C4-2B (cell line): ENCODE data around the gene PSMD3.

Experiments used
- H3K27ac ChIP-seq: fragments of 450-650 bp; 2 replicates; pipeline ENCODE4 v1.5.1; 2017
- ZFX ChIP-seq: fragments of 450-650 bp; IDR thresholded peaks from 2 replicates; pipeline ENCODE4 v1.6.1; 2017
- TF ChIP-seq, protein P1 (sequence below): fragments of 450-650 bp; conservative IDR thresholded peaks from 2 replicates; pipeline ENCODE4 v1.5.1; 2017; ENCODE audit warnings: mild to moderate bottlenecking

The PSMD3 gene

GRCh38 chr17:40019140-40019991, 38.8 kb downstream of the PSMD3 start:
- TF ChIP-seq, protein P1, sequence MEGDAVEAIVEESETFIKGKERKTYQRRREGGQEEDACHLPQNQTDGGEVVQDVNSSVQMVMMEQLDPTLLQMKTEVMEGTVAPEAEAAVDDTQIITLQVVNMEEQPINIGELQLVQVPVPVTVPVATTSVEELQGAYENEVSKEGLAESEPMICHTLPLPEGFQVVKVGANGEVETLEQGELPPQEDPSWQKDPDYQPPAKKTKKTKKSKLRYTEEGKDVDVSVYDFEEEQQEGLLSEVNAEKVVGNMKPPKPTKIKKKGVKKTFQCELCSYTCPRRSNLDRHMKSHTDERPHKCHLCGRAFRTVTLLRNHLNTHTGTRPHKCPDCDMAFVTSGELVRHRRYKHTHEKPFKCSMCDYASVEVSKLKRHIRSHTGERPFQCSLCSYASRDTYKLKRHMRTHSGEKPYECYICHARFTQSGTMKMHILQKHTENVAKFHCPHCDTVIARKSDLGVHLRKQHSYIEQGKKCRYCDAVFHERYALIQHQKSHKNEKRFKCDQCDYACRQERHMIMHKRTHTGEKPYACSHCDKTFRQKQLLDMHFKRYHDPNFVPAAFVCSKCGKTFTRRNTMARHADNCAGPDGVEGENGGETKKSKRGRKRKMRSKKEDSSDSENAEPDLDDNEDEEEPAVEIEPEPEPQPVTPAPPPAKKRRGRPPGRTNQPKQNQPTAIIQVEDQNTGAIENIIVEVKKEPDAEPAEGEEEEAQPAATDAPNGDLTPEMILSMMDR = no peak
- TF ChIP-seq ZFX = no peak
- H3K27ac ChIP-seq = no peak overlapping the region

DNA sequence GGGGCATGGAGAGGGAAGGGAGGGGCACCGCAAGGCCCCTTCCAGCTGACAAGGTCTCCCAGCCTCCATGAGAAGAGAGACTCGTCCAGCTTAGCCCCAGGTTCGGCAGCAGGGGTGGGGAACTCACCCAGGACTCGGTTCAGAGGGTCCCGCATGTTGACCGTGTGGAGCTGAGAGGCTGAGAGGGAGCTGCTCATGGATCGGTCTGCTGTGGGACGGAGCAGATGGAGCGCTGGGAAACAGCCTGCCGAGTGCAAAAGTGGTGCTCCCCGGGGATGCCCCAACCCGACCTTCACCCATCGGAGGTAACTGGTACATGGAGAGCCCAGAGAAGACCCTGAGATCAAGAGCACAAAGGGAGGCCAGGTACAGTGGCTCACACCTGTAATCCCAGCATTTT, 39.5 kb downstream of the PSMD3 start:
- H3K27ac ChIP-seq = no peak overlapping the region
- TF ChIP-seq, protein P1 = no peak
- TF ChIP-seq ZFX = no peak

DNA sequence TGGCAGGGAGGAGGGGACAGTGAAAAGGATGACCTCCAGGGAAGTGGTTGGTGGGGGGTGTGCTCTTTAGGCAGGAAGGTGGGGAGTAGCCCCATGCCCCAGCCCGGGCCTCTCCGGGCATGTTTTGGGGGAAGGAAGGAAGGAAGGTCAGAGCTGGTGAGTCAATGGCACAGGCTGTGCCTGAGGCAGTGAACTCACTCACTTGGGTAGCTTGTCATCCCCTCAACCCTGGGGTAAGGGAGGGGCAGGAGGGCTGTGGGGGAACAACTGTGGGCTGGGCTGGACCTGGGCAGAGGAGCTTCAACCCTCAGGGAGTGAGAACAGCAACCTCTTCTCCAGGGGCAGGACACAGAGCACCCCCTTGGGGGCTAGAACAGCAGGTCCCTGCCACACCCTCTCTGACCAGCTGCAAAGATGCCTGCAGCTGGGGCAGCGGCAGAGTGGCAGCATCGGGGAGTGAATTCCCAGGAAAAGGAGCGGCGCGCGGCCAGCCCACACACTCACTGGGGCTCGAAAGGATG, 40.9 kb downstream of the PSMD3 start:
- H3K27ac ChIP-seq = no peak overlapping the region
- TF ChIP-seq, protein P1 = no peak
- TF ChIP-seq ZFX = no peak

DNA sequence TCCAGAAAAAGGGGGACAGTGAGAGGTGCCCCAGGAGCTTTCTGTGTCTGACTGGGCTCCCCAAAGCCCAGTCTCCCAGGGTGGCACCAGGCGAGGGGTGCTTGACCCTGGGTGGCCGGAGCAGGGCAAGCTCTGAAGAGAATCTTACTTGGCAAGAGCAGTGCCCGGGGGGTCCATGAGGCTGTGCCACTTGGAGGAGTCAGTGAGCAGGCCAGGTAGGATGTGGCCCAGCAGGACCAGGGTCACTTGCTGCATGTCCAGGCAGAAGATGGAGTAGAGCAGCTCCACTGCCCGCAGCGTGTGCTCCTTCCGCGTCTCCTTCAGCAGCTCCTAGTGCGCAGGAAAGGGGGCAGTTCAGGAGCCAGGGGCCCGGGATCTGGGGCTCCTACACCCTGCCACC, 41.9 kb downstream of the PSMD3 start:
- no peak overlapping the region for H3K27ac ChIP-seq
- TF ChIP-seq, protein P1 = no peak
- TF ChIP-seq ZFX = no peak

GRCh38 chr17:40022961-40023541, 42.4 kb downstream of the PSMD3 start:
- TF ChIP-seq, protein P1 = no peak
- H3K27ac ChIP-seq = peak overlapping the region; percentile 21

GRCh38 chr17:40023590-40024292, 43.1 kb downstream of the PSMD3 start:
- peak overlapping the region; percentile 21 for H3K27ac ChIP-seq

More at GRCh38 chr17:40023590-40024292, 43.1 kb downstream of the PSMD3 start:
- TF ChIP-seq, protein P1 = no peak
- no peak for TF ChIP-seq ZFX
